ENCODE data around the gene KBTBD7.

The KBTBD7 gene

GRCh38 chr13:41157048-41157717 lies 37.2 kb downstream of the KBTBD7 start:
- TF ChIP-seq, protein P1, sequence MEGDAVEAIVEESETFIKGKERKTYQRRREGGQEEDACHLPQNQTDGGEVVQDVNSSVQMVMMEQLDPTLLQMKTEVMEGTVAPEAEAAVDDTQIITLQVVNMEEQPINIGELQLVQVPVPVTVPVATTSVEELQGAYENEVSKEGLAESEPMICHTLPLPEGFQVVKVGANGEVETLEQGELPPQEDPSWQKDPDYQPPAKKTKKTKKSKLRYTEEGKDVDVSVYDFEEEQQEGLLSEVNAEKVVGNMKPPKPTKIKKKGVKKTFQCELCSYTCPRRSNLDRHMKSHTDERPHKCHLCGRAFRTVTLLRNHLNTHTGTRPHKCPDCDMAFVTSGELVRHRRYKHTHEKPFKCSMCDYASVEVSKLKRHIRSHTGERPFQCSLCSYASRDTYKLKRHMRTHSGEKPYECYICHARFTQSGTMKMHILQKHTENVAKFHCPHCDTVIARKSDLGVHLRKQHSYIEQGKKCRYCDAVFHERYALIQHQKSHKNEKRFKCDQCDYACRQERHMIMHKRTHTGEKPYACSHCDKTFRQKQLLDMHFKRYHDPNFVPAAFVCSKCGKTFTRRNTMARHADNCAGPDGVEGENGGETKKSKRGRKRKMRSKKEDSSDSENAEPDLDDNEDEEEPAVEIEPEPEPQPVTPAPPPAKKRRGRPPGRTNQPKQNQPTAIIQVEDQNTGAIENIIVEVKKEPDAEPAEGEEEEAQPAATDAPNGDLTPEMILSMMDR (IDR thresholded peaks at IDR 0.05; ENCODE audit: low read length, missing control alignments) = no peak
- DNase-seq (ENCODE audit: low read depth) = no peak

GRCh38 chr13:41156620-41157019 lies 37.7 kb downstream of the KBTBD7 start:
- no peak for DNase-seq (ENCODE audit: low read depth)
- TF ChIP-seq, protein P1 (IDR thresholded peaks at IDR 0.05; ENCODE audit: low read length, missing control alignments) = no peak
- no peak overlapping the region for H3K4me3 ChIP-seq (replicated peaks; ENCODE audit: low read depth, low read length)

More at GRCh38 chr13:41157048-41157717, 37.2 kb downstream of the KBTBD7 start:
- no peak overlapping the region for H3K4me3 ChIP-seq (replicated peaks; ENCODE audit: low read depth, low read length)

GRCh38 chr13:41154042-41154441 lies 40.3 kb downstream of the KBTBD7 start:
- TF ChIP-seq, protein P1 (IDR thresholded peaks at IDR 0.05; ENCODE audit: low read length, missing control alignments) = no peak
- DNase-seq (ENCODE audit: low read depth) = no peak
- no peak overlapping the region for H3K4me3 ChIP-seq (replicated peaks; ENCODE audit: low read depth, low read length)

DNA sequence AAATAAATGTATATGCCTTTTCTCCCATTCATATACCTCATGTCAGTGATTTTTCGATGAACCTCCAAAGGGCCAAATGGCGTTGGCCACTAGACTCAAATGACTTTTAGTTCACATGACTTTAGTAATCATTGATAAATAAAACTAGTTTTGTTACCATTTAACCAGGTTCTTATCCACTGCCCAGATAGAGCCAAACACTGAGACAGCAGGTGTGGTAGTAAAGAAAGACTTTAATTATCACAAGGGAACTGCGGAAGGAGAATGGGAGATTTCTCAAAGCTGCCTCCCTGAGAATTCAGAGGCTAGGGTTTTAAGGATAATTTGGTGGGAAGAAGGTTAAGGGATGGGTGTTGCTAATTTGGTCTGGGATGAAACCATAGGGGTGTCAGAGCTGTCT lies 42.4 kb downstream of the KBTBD7 start:
- H3K4me3 ChIP-seq (replicated peaks; ENCODE audit: low read depth, low read length) = no peak overlapping the region
- TF ChIP-seq, protein P1 (IDR thresholded peaks at IDR 0.05; ENCODE audit: low read length, missing control alignments) = no peak
- no peak for DNase-seq (ENCODE audit: low read depth)

DNA sequence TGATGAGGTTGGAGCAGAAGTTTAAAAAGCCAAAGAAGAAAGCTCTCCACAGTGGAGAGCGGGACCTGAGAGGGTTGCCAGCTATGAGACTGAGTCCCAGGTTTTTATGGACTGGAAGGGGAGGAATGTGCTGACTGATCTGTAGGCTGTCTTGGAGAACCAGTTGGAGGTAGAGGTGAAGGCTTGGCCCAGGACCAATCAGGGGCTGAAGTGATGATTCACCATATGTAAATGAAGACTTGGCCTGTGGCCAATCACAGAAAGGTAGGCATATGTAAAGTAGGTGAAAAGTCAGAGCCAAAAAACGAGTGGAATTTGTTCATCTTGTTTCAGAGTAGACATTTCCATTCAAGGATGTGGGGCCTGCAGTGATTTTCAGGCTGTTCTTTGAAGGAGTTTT lies 44.3 kb downstream of the KBTBD7 start:
- DNase-seq (ENCODE audit: low read depth) = no peak
- TF ChIP-seq, protein P1 (IDR thresholded peaks at IDR 0.05; ENCODE audit: low read length, missing control alignments) = no peak
- H3K4me3 ChIP-seq (replicated peaks; ENCODE audit: low read depth, low read length) = no peak overlapping the region

GRCh38 chr13:41148419-41149283 lies 45.7 kb downstream of the KBTBD7 start:
- DNase-seq (ENCODE audit: low read depth) = no peak
- no peak overlapping the region for H3K4me3 ChIP-seq (replicated peaks; ENCODE audit: low read depth, low read length)
- TF ChIP-seq, protein P1 (IDR thresholded peaks at IDR 0.05; ENCODE audit: low read length, missing control alignments) = no peak

Measured in fibroblast of pulmonary artery (primary cell).